PC-3 (cell line): Measurements from ENCODE around the gene SAXO2. TPM values are rescaled to one million over a fixed set of nuclear protein-coding genes. Genes with fewer than 3 reads are reported as not detected.
"Not testable (repeated sequence)": the region's sequence is repeated elsewhere in the genome, so short reads cannot be mapped to it uniquely, and the experiment has no call there.

Experiments used
- ATAC-seq: fragments of 200-7000 bp; cut with Tn5 transposase; 2 replicates; pipeline ENCODE4 v1.9.1; 2020; ENCODE audit warnings: mild to moderate bottlenecking, moderate library complexity
- BruUV-seq: library from RNA; stranded (reverse); fragments of 400-500 nt; replicated peaks from 2 replicates; lab custom pipeline; 2021; lab: Mats Ljungman, UMichigan
- CTCF ChIA-PET: fragments of 300-600 bp; sonication (Branson Sonifier 250); formaldehyde crosslinking; loops from one replicate; lab custom pipeline; 2022; ENCODE audit warnings: antibody characterized with exemption; lab: Charles Lee
- POLR2A ChIA-PET: fragments of 300-600 bp; sonication (Branson Sonifier 250); formaldehyde crosslinking; loops from one replicate; lab custom pipeline; 2022; ENCODE audit warnings: antibody characterized with exemption; ENCODE audit not compliant: unreplicated experiment; lab: Charles Lee
- DNase-seq: peaks from one replicate; pipeline ENCODE4 v3.0.0-alpha.2; 2015
- H2AFZ ChIP-seq: fragments of 300-600 bp; sonication (generic); 2 replicates; pipeline ENCODE4 v1.6.0; 2016; ENCODE audit warnings: antibody characterized with exemption, low read length
- H3F3A ChIP-seq: fragments of 300-600 bp; sonication (generic); one replicate; pipeline ENCODE4 v1.6.0; 2017; ENCODE audit warnings: antibody characterized with exemption, low read length, control low read depth, mild to moderate bottlenecking; ENCODE audit not compliant: unreplicated experiment
- H3K27ac ChIP-seq: fragments of 300-600 bp; sonication (generic); 2 replicates; pipeline ENCODE4 v1.5.1; 2016; ENCODE audit warnings: mild to moderate bottlenecking, low read length
- H3K27me3 ChIP-seq: fragments of 300-600 bp; sonication (generic); 2 replicates; pipeline ENCODE4 v1.6.1; 2016; ENCODE audit warnings: low read length, mixed read lengths
- H3K36me3 ChIP-seq: fragments of 300-600 bp; sonication (generic); 2 replicates; pipeline ENCODE4 v1.6.1; 2016; ENCODE audit warnings: low read depth, mixed run types, low read length, mixed read lengths
- H3K4me1 ChIP-seq: fragments of 300-600 bp; sonication (generic); 2 replicates; pipeline ENCODE4 v1.5.1; 2016; ENCODE audit warnings: low read length; ENCODE audit not compliant: insufficient read depth
- H3K4me2 ChIP-seq: fragments of 300-600 bp; sonication (generic); 2 replicates; pipeline ENCODE4 v1.6.0; 2016; ENCODE audit warnings: low read length
- H3K4me3 ChIP-seq: fragments of 300-600 bp; sonication (generic); 2 replicates; pipeline ENCODE4 v1.5.1; 2016; ENCODE audit warnings: mild to moderate bottlenecking, low read length, mixed read lengths
- H3K79me2 ChIP-seq: fragments of 300-600 bp; sonication (generic); 2 replicates; pipeline ENCODE4 v1.6.1; 2017; ENCODE audit warnings: low read length, mixed read lengths
- H3K9ac ChIP-seq: fragments of 300-600 bp; sonication (generic); 2 replicates; pipeline ENCODE4 v1.6.0; 2016; ENCODE audit warnings: mild to moderate bottlenecking, low read length
- H3K9me2 ChIP-seq: fragments of 300-600 bp; sonication (generic); replicated peaks from 2 replicates; pipeline ENCODE4 v1.6.1; 2016; ENCODE audit warnings: mixed run types, low read length, mixed read lengths
- H3K9me3 ChIP-seq: fragments of 300-600 bp; sonication (generic); 2 replicates; pipeline ENCODE4 v1.6.1; 2016; ENCODE audit warnings: low read length, mixed read lengths
- H4K20me1 ChIP-seq: fragments of 300-600 bp; sonication (generic); 2 replicates; pipeline ENCODE4 v1.6.1; 2016; ENCODE audit warnings: low read length, mixed read lengths
- EZH2 ChIP-seq: fragments of 300-600 bp; sonication (generic); IDR thresholded peaks from one replicate; pipeline ENCODE4 v1.6.1; 2017; ENCODE audit warnings: antibody characterized with exemption, mild to moderate bottlenecking, low read length; ENCODE audit not compliant: unreplicated experiment
- intact Hi-C: fragments of 100-400 bp; cut with micrococcal nuclease; formaldehyde crosslinking; loops from 2 replicates; pipeline ENCODE4 v1.9.0; 2023
- total RNA-seq: library from RNA; depleted of rRNA; stranded (reverse); fragments of >200 nt; gene quantifications from 2 replicates; pipeline ENCODE4 v1.2.3, GENCODE V29; 2014
- TF ChIP-seq, protein P1 (sequence below): fragments of 300-600 bp; sonication (generic); conservative IDR thresholded peaks from 2 replicates; pipeline ENCODE4 v1.5.1; 2017; ENCODE audit warnings: antibody characterized with exemption, low read depth, mild to moderate bottlenecking, low read length

The SAXO2 gene
- total RNA-seq, 1 experiment from 2014 or later, result 3.7 TPM

DNA sequence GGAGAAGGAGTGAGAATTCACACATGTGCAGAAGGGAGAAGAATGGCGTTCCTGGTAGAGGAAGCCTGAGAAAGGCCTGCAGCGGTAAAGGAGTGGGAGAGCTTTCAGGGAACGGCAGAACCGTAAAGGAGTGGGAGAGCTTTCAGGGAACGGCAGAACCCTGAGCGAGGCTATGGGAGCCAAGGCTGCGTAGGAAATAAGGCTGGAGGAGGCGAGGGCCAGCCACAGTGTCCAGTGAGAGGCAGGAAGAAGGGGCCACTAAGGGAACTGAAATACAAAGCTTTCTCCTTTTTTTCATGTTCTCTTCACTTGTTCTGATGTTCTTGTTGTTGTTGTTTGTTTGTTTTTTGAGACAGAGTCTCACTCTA is 45.1 kb downstream of the SAXO2 start:
- no peaks in the 10 kb centered on the region for H3K27me3 ChIP-seq
- BruUV-seq, result no TSS peak
- no peak for ATAC-seq
- H3K9me2 ChIP-seq, result no peaks in the 10 kb centered on the region
- intact Hi-C loops, result no loop called here
- no peak overlapping the region for H2AFZ ChIP-seq
- no peak overlapping the region for H3K4me3 ChIP-seq
- no peak overlapping the region for H3K9ac ChIP-seq
- no peaks in the 10 kb centered on the region for H3K9me3 ChIP-seq
- CTCF ChIA-PET, result no interaction called here
- H3K4me1 ChIP-seq, result no peaks in the 10 kb centered on the region
- H3K27ac ChIP-seq, result no peak overlapping the region
- no peaks in the 10 kb centered on the region for H3F3A ChIP-seq
- POLR2A ChIA-PET, result no interaction called here
- H3K36me3 ChIP-seq, result no peaks in the 10 kb centered on the region
- no peak for DNase-seq
- no peak overlapping the region for H3K4me2 ChIP-seq
- H3K79me2 ChIP-seq, result no peaks in the 10 kb centered on the region
- no peak for TF ChIP-seq EZH2
- TF ChIP-seq, protein P1, sequence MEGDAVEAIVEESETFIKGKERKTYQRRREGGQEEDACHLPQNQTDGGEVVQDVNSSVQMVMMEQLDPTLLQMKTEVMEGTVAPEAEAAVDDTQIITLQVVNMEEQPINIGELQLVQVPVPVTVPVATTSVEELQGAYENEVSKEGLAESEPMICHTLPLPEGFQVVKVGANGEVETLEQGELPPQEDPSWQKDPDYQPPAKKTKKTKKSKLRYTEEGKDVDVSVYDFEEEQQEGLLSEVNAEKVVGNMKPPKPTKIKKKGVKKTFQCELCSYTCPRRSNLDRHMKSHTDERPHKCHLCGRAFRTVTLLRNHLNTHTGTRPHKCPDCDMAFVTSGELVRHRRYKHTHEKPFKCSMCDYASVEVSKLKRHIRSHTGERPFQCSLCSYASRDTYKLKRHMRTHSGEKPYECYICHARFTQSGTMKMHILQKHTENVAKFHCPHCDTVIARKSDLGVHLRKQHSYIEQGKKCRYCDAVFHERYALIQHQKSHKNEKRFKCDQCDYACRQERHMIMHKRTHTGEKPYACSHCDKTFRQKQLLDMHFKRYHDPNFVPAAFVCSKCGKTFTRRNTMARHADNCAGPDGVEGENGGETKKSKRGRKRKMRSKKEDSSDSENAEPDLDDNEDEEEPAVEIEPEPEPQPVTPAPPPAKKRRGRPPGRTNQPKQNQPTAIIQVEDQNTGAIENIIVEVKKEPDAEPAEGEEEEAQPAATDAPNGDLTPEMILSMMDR, result no peak
- no peaks in the 10 kb centered on the region for H4K20me1 ChIP-seq

DNA sequence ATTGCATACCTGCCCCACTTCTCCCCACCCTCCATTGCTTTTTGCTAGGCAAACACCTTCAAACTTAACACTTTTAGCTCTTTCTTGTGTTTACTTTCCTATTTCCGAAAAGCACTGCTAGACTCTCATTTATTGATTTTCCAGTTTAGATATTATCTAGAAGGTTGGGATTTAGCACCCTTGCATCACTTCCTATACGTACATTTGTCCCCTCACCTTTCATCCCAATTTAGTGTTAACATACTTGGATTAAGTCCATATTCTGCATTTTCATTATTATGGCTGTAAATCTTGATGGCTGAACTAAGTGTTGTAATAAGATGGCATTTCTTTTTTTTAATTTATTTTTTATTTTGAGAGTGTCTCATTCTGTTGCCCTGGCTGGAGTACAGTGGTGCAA is 47.2 kb downstream of the SAXO2 start:
- no peak overlapping the region for H3K4me3 ChIP-seq
- no peak overlapping the region for H3K9ac ChIP-seq
- POLR2A ChIA-PET, result no interaction called here
- DNase-seq, result no peak
- CTCF ChIA-PET, result no interaction called here
- no peaks in the 10 kb centered on the region for H4K20me1 ChIP-seq
- H3K27ac ChIP-seq, result no peak overlapping the region
- ATAC-seq, result no peak
- no peaks in the 10 kb centered on the region for H3K36me3 ChIP-seq
- no peaks in the 10 kb centered on the region for H3K9me3 ChIP-seq
- H3F3A ChIP-seq, result no peaks in the 10 kb centered on the region
- TF ChIP-seq, protein P1, result no peak
- H3K79me2 ChIP-seq, result no peaks in the 10 kb centered on the region
- H3K4me1 ChIP-seq, result no peaks in the 10 kb centered on the region
- no peak overlapping the region for H3K4me2 ChIP-seq
- no peak overlapping the region for H2AFZ ChIP-seq
- no peaks in the 10 kb centered on the region for H3K9me2 ChIP-seq
- intact Hi-C loops, result no loop called here
- no peaks in the 10 kb centered on the region for H3K27me3 ChIP-seq
- BruUV-seq, result no TSS peak

DNA sequence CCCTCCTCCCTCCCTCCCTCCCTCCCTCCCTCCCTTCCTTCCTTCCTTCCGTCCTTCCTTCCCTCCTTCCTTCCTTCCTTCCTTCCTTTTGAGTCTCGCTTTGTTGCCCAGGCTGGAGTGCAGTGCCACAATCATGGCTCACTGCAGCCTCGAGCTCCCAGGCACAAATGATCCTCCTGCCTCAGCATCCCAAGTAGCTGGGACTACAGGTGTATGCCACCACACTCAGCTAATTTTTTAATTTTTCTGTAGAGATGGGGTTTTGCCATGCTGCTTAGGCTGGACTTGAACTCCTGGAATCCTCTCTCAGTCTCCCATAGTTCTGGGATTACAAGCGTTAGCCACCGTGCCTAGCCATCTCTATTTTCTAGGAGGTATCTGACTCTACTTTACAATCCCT is 48.7 kb downstream of the SAXO2 start:
- H3K9ac ChIP-seq, H3K4me1 ChIP-seq, ATAC-seq, POLR2A ChIA-PET, H3K9me2 ChIP-seq, H3K4me3 ChIP-seq, DNase-seq, H3K4me2 ChIP-seq, CTCF ChIA-PET, intact Hi-C loops, H3K9me3 ChIP-seq, H3K36me3 ChIP-seq, H3F3A ChIP-seq, H3K79me2 ChIP-seq, H4K20me1 ChIP-seq, H3K27me3 ChIP-seq, BruUV-seq, H2AFZ ChIP-seq, H3K27ac ChIP-seq: not testable (repeated sequence)
